ENCODE measurements around the gene CRB1. TPM values are rescaled to one million over a fixed set of nuclear protein-coding genes. Genes with fewer than 3 reads are reported as not detected.

Gene CRB1
- total and polyA plus RNA-seq, 2 experiments from 2014 or later = 0.27 to 0.56 TPM

- TF ChIP-seq, protein P1, sequence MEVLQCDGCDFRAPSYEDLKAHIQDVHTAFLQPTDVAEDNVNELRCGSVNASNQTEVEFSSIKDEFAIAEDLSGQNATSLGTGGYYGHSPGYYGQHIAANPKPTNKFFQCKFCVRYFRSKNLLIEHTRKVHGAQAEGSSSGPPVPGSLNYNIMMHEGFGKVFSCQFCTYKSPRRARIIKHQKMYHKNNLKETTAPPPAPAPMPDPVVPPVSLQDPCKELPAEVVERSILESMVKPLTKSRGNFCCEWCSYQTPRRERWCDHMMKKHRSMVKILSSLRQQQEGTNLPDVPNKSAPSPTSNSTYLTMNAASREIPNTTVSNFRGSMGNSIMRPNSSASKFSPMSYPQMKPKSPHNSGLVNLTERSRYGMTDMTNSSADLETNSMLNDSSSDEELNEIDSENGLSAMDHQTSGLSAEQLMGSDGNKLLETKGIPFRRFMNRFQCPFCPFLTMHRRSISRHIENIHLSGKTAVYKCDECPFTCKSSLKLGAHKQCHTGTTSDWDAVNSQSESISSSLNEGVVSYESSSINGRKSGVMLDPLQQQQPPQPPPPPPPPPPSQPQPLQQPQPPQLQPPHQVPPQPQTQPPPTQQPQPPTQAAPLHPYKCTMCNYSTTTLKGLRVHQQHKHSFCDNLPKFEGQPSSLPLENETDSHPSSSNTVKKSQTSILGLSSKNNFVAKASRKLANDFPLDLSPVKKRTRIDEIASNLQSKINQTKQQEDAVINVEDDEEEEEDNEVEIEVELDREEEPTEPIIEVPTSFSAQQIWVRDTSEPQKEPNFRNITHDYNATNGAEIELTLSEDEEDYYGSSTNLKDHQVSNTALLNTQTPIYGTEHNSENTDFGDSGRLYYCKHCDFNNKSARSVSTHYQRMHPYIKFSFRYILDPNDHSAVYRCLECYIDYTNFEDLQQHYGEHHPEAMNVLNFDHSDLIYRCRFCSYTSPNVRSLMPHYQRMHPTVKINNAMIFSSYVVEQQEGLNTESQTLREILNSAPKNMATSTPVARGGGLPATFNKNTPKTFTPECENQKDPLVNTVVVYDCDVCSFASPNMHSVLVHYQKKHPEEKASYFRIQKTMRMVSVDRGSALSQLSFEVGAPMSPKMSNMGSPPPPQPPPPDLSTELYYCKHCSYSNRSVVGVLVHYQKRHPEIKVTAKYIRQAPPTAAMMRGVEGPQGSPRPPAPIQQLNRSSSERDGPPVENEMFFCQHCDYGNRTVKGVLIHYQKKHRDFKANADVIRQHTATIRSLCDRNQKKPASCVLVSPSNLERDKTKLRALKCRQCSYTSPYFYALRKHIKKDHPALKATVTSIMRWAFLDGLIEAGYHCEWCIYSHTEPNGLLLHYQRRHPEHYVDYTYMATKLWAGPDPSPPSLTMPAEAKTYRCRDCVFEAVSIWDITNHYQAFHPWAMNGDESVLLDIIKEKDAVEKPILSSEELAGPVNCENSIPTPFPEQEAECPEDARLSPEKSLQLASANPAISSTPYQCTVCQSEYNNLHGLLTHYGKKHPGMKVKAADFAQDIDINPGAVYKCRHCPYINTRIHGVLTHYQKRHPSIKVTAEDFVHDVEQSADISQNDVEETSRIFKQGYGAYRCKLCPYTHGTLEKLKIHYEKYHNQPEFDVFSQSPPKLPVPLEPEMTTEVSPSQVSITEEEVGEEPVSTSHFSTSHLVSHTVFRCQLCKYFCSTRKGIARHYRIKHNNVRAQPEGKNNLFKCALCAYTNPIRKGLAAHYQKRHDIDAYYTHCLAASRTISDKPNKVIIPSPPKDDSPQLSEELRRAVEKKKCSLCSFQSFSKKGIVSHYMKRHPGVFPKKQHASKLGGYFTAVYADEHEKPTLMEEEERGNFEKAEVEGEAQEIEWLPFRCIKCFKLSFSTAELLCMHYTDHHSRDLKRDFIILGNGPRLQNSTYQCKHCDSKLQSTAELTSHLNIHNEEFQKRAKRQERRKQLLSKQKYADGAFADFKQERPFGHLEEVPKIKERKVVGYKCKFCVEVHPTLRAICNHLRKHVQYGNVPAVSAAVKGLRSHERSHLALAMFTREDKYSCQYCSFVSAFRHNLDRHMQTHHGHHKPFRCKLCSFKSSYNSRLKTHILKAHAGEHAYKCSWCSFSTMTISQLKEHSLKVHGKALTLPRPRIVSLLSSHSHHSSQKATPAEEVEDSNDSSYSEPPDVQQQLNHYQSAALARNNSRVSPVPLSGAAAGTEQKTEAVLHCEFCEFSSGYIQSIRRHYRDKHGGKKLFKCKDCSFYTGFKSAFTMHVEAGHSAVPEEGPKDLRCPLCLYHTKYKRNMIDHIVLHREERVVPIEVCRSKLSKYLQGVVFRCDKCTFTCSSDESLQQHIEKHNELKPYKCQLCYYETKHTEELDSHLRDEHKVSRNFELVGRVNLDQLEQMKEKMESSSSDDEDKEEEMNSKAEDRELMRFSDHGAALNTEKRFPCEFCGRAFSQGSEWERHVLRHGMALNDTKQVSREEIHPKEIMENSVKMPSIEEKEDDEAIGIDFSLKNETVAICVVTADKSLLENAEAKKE (CRISPR knock-in tag; IDR thresholded peaks at IDR 0.05) = no peak
- TF ChIP-seq, protein P2, sequence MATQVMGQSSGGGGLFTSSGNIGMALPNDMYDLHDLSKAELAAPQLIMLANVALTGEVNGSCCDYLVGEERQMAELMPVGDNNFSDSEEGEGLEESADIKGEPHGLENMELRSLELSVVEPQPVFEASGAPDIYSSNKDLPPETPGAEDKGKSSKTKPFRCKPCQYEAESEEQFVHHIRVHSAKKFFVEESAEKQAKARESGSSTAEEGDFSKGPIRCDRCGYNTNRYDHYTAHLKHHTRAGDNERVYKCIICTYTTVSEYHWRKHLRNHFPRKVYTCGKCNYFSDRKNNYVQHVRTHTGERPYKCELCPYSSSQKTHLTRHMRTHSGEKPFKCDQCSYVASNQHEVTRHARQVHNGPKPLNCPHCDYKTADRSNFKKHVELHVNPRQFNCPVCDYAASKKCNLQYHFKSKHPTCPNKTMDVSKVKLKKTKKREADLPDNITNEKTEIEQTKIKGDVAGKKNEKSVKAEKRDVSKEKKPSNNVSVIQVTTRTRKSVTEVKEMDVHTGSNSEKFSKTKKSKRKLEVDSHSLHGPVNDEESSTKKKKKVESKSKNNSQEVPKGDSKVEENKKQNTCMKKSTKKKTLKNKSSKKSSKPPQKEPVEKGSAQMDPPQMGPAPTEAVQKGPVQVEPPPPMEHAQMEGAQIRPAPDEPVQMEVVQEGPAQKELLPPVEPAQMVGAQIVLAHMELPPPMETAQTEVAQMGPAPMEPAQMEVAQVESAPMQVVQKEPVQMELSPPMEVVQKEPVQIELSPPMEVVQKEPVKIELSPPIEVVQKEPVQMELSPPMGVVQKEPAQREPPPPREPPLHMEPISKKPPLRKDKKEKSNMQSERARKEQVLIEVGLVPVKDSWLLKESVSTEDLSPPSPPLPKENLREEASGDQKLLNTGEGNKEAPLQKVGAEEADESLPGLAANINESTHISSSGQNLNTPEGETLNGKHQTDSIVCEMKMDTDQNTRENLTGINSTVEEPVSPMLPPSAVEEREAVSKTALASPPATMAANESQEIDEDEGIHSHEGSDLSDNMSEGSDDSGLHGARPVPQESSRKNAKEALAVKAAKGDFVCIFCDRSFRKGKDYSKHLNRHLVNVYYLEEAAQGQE (IDR thresholded peaks at IDR 0.05; ENCODE audit: unreplicated experiment) = no peak
- no peak for TF ChIP-seq ZNF331 (CRISPR knock-in tag; IDR thresholded peaks at IDR 0.05; ENCODE audit: low read depth)
Measured at GRCh38 chr1:197424380-197424779, 156.3 kb downstream of the CRB1 start (continued).

DNA sequence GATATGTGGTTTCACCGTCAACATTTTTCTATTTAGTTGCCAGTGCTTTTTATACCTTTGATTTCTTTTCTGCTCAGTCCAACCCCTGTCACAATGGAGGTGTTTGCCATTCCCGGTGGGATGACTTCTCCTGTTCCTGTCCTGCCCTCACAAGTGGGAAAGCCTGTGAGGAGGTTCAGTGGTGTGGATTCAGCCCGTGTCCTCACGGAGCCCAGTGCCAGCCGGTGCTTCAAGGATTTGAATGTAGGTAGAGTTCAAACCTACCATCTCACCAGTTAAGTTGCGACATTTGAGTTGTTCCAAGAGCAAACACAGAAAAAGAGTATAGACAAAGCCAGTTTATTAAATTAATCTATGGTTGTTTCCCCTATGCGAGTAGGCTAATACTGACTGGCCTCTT is 161.3 kb downstream of the CRB1 start:
- DNase-seq (ENCODE audit: low spot score) (no peak), ATAC-seq (no peak)
- no peaks in the 10 kb centered on the region for H3K36me3 ChIP-seq (ENCODE audit: insufficient read depth)
- H3K36me3 Mint-ChIP-seq (ENCODE audit: low read depth) = no peaks in the 10 kb centered on the region
- H3K4me3 ChIP-seq = no peak overlapping the region
- H3K27ac ChIP-seq (ENCODE audit: low read depth) = no peak overlapping the region
- no peaks in the 10 kb centered on the region for H4K20me1 ChIP-seq (replicated peaks; ENCODE audit: insufficient read depth)
- no peaks in the 10 kb centered on the region for H3K9me3 Mint-ChIP-seq
- H3K4me3 Mint-ChIP-seq = no peak overlapping the region
- no peak overlapping the region for H3K4me2 ChIP-seq
- no peaks in the 10 kb centered on the region for H3K79me2 ChIP-seq (replicated peaks; ENCODE audit: insufficient read depth)
- peaks cover 2% of the 10 kb centered on the region; the same call in 2 of the 3 replicates for H3K4me1 Mint-ChIP-seq
- H2AFZ ChIP-seq = peak overlapping the region; percentile 43; the same call in 1 of the 2 replicates
- H3K27me3 ChIP-seq (ENCODE audit: insufficient read depth) = no peaks in the 10 kb centered on the region
- peak overlapping the region; percentile 93 for H3K27ac Mint-ChIP-seq
- no peaks in the 10 kb centered on the region for H3K27me3 Mint-ChIP-seq (ENCODE audit: insufficient read depth, low read depth, poor library complexity)
- no peaks in the 10 kb centered on the region for H3K9me2 ChIP-seq (ENCODE audit: insufficient read depth)
- peaks cover 10% of the 10 kb centered on the region; the same call in 1 of the 2 replicates for H3K4me1 ChIP-seq (ENCODE audit: insufficient read depth)
- H3F3A ChIP-seq (replicated peaks; ENCODE audit: low read depth) = no peaks in the 10 kb centered on the region
- TF ChIP-seq, protein P2 (IDR thresholded peaks at IDR 0.05; ENCODE audit: unreplicated experiment) = no peak
- TF ChIP-seq CTCF (conservative IDR thresholded peaks at IDR 0.05; ENCODE audit: low read depth in 2 of 2) (no peak), ETS1 (IDR thresholded peaks at IDR 0.05) (no peak), CREB1 (CRISPR knock-in tag; IDR thresholded peaks at IDR 0.05; ENCODE audit: low read depth) (no peak)
